Stimulated activated naive CD8-positive, alpha-beta T cell treated with anti-CD3 and anti-CD28 coated beads, Interleukin-15, Interleukin-2, amounts not matched to agents 100 U/mL and 50 U/mL, for 24 hours (primary cell): Measurements from ENCODE around the gene TRIM24.
A peak's percentile ranks its signal among the peaks of the same experiment; 100 is the strongest.

ENCODE experiments used
- ATAC-seq: fragments of 150-1000 bp; cut with Tn5 transposase; one replicate; pipeline ENCODE4 v1.10.0; 2021
- DNase-seq: peaks from one replicate; pipeline ENCODE4 v3.0.0; 2021

TRIM24 gene

GRCh38 chr7:138625849-138626230, 165.8 kb downstream of the TRIM24 start:
- peak; percentile 16 for DNase-seq
- ATAC-seq: peak; percentile 58

- no peak for ATAC-seq
Measured at GRCh38 chr7:138626846-138627245, 166.8 kb downstream of the TRIM24 start.

GRCh38 chr7:138627361-138627760, 167.3 kb downstream of the TRIM24 start:
- no peak for DNase-seq
- no peak for ATAC-seq

More at GRCh38 chr7:138626846-138627245, 166.8 kb downstream of the TRIM24 start:
- DNase-seq: no peak

GRCh38 chr7:138630059-138630610, 170.1 kb downstream of the TRIM24 start:
- DNase-seq: peak; percentile 27
- ATAC-seq: no peak

- ATAC-seq (no peak), DNase-seq (no peak)
Measured at GRCh38 chr7:138632384-138632783, 172.3 kb downstream of the TRIM24 start.

GRCh38 chr7:138632826-138633602, 173.0 kb downstream of the TRIM24 start:
- no peak for ATAC-seq
- no peak for DNase-seq
